Nucleus accumbens (tissue), 56 donors: ENCODE data around the gene SYT2.
"Not testable (repeated sequence)": the region's sequence is repeated elsewhere in the genome, so short reads cannot be mapped to it uniquely, and the experiment has no call there.

Experiments
- DNase-seq, 56 donors: peaks; one replicate each; lab custom pipeline; 2025; lab: John Stamatoyannopoulos, UW

The SYT2 gene

DNA sequence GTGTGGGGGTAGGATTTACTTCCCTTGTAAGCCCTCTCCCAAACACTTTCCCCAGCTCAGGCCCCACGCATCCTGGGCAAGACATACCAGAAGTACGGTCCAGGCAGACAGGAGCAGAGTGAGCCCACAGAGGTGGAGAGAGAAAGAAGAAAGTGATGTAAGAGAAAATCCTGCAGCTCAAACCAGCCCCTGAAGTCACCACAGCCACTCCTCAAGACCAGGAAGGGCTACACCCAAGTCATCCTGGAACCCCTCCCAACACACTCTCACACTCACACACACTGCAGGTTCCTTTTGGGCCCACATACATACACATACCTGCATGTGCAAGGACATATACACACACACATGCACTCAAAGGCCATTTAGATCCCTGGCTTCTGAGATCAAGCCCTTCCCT lies 106.8 kb downstream of the SYT2 start:
- DNase-seq: no peak

DNA sequence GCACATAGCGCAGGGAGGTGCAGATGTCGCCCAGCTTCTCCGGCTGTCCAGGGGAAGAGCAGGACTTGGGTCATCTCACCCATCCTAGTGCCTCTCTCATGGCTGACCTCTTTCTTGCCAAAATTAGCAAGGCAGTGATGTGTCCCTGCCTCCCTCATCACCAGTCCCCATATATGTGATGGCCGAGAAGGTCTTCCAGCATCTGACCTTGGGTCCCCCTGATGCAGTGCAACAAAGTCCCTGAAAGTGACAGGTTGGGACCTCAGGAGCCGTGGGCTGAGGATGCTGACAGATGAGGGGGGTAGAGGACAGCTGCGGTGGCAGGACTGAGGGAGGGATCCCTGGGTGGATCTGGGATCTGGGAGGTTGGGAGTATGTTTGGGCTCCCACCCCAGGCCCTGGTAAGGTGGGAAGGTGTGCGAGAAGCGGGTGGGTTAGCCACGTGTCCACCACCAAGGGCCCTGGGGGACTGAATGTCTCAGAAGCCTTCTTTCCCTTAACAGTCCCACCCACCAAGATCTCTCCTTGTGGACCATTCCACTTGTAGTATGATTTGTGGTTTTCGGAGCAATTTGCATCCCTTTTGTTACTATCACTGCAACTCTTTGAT lies 109.7 kb downstream of the SYT2 start:
- no peak for DNase-seq

DNA sequence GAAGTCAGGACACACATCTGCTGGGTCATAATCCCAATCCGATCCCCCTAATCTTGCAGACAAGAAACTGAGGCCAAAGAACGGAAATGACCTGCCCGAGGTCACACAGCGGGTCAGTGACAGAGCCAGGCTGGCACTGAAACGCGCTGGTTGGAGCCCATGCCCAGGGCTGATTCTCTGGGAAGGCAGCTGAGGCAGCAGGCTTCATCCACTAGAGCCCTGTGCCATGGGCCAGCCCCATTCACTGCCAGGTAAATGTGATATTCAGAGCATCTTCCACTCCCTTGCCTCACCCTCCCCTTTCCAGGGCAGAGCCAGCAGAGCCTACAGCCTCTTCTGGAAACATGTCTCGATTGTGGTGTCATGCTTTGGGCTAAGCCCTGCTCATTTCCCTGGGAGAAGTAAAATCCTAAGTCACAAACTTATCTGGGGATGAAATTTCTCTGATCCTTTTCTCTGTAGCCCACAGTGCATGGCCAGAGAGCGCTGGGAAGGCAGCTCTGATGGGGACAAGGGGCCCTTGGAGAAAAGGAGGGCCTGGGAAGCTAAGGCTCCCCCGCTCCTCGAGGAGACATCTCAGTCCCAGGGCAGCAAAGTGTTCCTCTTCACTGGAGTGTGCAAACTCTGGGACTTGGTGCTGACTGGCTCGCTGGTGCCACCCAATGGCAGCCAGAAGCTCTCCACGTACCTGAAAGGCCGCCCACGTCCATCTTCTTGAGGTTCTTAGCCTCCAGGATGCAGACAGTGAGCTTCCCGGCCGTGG lies 110.4 kb downstream of the SYT2 start:
- DNase-seq: peak in 30 of 56 donors; percentile 7 to 70 (median 33)

- DNase-seq: no peak
These were observed 113.0 kb downstream of the SYT2 start for GRCh38 chr1:202597090-202597761.

DNA sequence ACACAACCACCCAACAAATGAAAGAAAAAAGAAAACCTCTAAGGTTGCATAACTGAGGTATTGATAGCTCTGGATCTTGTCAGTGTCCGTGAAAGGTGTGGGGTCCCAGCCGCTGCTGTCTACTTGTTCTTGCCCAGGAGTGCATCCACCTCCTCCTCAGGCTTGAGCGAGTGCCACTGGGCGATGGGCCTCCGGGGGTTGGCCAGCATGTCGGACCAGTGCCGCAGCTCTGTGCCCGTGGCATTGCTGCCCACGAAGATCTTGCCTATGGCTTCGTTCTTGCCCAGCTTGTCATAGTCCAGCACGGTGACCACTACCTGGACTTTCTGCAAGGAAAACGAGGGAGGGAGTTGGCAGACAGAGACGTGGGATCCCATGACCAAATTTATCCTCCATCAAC lies 113.6 kb downstream of the SYT2 start:
- DNase-seq: no peak

DNA sequence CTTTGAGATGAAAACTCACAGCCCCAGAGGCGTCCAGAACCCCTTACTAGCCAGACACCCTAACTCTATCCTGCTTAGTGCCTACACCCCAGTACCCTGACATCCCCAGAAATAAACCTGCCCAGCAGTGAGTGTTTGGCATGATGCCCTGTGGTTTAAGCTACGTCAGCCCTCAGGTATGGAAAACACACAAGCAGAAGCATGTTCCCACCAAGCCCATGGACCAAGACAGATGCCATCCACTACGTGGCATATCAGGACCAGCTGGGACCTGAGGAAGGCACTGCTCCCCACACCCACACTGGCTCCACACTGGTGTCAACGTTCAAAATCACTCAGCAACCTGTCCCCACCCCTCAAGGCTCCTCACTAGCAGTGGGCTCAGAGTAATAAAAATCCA lies 116.4 kb downstream of the SYT2 start:
- no peak for DNase-seq

DNA sequence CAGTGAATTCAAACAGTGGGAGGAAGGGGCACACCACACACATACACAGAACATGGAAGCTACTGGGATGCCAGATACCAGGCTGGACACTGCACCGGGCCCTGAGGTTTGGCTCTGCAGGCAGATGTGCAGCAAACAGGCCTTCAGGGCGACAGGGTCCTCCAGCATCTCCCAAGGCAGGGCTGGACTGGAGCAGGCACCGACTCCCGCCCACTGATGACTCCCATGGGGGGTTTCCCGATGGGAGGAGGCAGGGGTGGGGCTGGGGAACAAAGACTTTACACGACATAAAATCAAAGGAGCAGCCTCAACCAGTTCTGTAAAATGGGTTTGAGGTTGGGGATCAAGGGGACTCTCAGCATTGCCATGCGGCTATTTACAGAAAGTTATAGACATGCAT lies 118.1 kb downstream of the SYT2 start:
- DNase-seq: no peak

DNA sequence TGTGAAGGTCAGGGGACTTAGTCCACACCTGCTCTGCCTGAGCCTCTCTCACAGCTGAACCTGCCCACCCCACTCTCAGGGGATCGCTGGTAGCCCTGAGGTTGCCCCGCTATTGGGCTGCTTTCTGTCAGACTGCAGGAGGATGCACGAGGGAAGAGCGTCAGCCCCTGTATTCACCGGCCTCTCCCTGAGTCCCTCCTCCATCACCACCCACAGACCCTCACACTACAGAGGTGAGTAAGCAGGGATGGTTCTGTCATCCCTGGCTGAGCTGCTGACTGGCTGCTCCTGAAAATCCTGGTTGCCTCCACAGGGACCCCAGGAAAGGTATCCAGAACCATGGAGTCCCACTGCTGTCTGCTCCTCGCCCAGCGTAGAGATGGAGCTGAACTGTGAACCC lies 118.7 kb downstream of the SYT2 start:
- peak in 14 of 56 donors; percentile 9 to 70 (median 34) for DNase-seq

DNA sequence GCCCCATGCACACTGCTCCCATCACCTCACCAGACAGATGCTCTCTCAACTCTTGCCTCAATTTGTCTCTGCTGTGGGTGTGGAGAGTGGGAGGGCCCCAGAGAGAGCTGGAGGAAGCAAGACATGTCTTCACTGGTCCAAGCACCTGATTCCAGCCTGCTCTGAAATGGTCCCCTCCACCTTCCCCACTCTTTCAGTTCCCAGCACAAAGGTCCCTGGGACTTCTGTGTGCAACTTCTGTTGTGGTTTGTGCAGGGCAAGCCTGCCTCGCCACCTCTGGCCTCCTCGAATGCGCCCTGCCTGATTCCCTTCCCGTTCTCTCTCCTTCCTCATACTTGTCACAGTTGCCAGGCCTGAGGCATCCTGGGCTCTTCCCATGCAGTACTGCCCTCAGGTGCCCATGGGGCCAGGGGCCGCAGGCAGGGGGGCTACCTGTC lies 119.3 kb downstream of the SYT2 start:
- peak in 1 of 56 donors; percentile 30 for DNase-seq

DNA sequence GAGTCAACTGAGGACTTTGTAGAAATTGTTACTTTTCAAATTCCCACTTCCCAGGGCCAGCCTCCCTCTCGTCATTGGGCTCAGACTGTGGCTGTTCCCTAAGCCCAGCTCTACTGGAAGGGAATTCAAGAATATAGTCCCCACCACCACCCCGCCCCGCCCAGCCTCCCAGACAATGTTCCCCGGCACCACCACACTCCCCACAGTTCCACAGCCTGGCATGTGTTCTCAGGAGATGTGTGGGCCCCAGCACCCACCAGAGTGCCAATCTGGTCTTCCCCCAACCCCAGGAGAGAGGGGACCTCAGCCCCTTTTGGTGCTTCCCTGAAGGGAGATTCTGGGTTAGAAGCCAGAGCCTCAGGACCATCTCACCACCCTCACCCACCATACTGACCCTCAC lies 120.1 kb downstream of the SYT2 start:
- DNase-seq: peak in 4 of 56 donors; percentile 7 to 18 (median 11)

- no peak for DNase-seq
These were observed 120.9 kb downstream of the SYT2 start for GRCh38 chr1:202589190-202589930.

GRCh38 chr1:202588503-202589189 lies 121.6 kb downstream of the SYT2 start:
- DNase-seq: no peak

DNA sequence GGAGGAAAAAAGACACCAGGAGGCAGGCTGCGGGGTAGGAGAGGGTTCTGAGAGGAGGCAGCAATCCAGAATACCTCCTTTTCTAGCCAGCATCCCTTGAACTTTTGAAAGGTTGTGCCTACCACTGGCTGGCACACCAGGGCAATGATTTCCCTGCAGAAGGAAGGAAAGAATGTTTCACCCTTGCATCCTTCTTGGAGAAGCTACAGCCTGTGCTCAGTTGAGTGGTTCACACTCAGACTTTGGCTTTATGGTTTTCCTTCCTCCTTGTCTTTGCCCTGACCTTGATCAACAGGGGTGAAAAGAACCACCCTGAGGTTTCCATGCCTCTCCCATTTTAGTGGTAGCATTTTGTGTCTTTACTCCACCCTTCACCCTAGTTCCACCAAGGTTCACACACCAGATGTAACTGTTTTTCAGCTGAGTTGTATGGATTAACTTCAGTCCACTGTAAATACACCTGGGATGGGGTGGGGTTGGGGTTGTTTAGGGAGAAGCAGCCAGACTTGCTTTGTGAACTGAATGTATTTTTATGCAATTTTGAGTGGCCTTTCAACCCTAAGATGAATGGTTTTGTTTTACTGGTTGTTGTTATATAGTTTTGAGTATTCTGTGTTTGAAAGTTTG lies 122.3 kb downstream of the SYT2 start:
- DNase-seq: no peak

DNA sequence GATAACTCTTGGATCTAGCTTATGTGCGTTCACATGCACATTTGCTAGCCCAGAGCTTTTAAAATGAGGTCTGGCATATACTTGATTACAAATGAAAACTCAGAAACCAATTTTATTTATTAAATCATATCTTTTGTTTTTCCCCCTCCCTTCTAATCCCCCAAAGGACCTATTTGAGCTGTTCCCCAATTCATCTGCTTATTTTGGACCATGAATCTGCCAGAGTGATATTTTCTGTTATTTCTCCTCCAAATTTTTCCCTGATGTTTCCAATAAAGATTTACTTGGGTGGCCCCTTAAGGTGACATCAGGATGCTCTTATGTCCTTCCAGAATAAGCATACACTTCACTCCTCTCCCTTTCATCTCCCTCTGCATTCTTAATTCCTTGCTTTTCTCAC lies 123.4 kb downstream of the SYT2 start:
- DNase-seq: no peak

DNA sequence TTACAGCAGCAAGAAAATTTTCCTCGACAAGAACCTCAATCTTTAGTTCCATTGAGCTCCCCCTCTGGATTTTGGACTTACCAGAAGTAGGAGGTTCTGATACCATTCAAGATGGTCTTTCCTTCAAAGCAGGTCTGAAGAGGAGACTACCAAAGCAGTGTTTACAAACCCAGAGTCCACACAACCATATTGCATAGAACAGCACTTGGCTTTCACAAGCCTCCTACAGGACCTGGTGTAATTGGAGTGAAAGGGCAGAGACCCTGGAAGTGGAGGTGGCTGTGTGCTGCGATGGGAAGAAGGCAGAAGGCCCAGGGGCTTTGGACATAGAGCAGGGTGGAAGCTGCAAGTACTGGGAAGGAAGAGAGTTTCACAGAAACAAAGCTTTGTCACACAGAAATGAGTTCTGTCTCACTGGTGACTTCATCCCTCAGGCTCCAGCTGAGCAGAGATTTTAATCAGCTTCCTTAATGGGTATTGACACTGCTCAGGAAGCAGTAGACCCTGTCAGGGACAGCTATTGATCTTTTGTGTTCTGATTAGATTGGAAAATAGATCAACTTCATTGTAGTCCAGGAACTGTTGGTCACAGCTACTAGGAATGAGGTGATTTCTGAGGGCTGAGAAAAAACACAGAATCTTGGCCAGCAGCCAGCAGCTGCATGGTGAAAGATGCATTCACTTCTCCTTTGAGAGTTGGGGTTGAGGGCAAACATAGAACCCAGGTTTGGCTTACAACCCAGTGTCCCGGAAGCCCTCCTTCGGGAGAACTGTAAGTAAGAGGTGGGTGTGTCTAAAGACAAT lies 124.0 kb downstream of the SYT2 start:
- DNase-seq: peak in 17 of 56 donors; percentile 3 to 50 (median 18)

GRCh38 chr1:202585590-202585933 lies 124.7 kb downstream of the SYT2 start:
- DNase-seq: no peak

DNA sequence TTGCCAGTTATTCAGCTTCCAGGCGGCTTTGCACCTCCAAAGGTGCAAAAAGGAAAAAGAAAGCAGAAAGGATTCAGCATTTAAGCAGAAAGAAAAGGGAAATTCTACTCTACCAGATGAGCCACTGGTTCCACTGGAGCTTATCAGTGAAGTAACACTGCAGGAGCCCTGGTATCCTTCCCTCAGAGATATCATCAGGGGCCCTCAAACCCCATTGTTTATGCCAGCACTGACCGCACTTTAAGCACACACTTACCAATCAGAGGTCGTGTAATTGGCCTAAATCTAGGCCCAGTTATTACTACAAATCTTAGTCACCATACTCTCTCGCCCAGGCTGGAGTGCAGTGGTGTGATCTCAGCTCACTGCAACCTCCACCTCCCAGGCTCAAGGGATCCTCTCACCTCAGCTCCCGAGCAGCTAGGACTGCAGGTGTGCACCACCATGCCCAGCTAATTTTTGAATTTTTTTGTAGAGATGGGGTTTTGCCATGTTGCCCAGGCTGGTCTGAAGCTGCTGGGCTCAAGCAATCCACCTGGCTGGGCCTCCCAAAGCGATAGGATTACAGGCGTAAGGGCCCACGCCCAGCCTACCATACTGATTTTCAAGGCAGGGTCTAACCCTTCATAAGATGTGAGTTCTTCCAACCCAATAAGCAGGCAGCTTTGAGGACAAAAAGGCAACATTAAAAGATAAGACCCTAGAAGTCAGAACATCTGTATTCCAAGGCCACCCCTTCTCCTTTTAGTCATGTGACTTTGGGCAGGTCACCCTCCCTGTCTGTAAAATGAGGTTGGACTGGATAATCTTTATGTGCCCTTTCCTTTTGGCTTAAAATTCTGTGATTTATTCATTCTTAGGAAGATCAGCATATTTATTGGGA lies 125.3 kb downstream of the SYT2 start:
- DNase-seq: no peak

GRCh38 chr1:202582350-202582749 lies 127.9 kb downstream of the SYT2 start:
- not testable (repeated sequence) for DNase-seq
